Panc1 (cell line): Measurements from ENCODE around the gene GATM.

ENCODE experiments used
- CTCF ChIP-seq: fragments of 450-650 bp; IDR thresholded peaks from 2 replicates; pipeline ENCODE4 v1.5.1; 2017; ENCODE audit warnings: mild to moderate bottlenecking
- POLR2AphosphoS5 ChIP-seq: IDR thresholded peaks from 2 replicates; pipeline ENCODE4 v1.6.1; 2012; ENCODE audit warnings: mild to moderate bottlenecking, low read depth, low read length, moderate library complexity
- REST ChIP-seq, 2 experiments: IDR thresholded peaks; 2 replicates each; pipeline ENCODE4 v1.6.1; 2011 to 2012; ENCODE audit warnings: low read depth in 2 of 2, control low read depth in 1 of 2, low read length in 1 of 2, mild to moderate bottlenecking in 1 of 2, moderate library complexity in 1 of 2; ENCODE audit not compliant: insufficient read depth in 1 of 2
- SIN3A ChIP-seq: IDR thresholded peaks from 2 replicates; pipeline ENCODE4 v1.6.1; 2012; ENCODE audit warnings: low read depth, mild to moderate bottlenecking, low read length, moderate library complexity, borderline replicate concordance; ENCODE audit not compliant: insufficient read depth

GRCh38 chr15:45320581-45321205 lies 57.7 kb downstream of the GATM start:
- TF ChIP-seq POLR2AphosphoS5 (no peak), REST (IDR thresholded peaks at IDR 0.05; ENCODE audit: insufficient read depth in 1 of 2, low read depth in 2 of 2, low read length in 1 of 2) (no peak), SIN3A (no peak), CTCF (no peak)
